Mucosa of descending colon (tissue), 3 donors: Measurements from ENCODE around the gene PCSK6. TPM values are rescaled to one million over a fixed set of nuclear protein-coding genes. Genes with fewer than 3 reads are reported as not detected.

Experiments used
- ATAC-seq: fragments of 200-7000 bp; cut with Tn5 transposase; one replicate; pipeline ENCODE4 v1.9.1; 2020; ENCODE audit warnings: mild to moderate bottlenecking, moderate library complexity
- DNase-seq, 3 donors: peaks; one replicate each; pipeline ENCODE4 v3.0.0-alpha.2; 2020
- H3K36me3 ChIP-seq: fragments of 200-600 bp; one replicate; pipeline ENCODE4 v1.8.0; 2021; ENCODE audit warnings: low read depth, mild to moderate bottlenecking
- H3K4me1 ChIP-seq: fragments of 200-600 bp; one replicate; pipeline ENCODE4 v1.8.0; 2021; ENCODE audit warnings: low read depth, mild to moderate bottlenecking
- H3K4me3 ChIP-seq: fragments of 200-600 bp; one replicate; pipeline ENCODE4 v1.8.0; 2021; ENCODE audit warnings: mild to moderate bottlenecking
- H3K9me3 ChIP-seq: fragments of 200-600 bp; one replicate; pipeline ENCODE4 v1.8.0; 2021; ENCODE audit warnings: mild to moderate bottlenecking
- CTCF ChIP-seq: fragments of 200-600 bp; IDR thresholded peaks from one replicate; pipeline ENCODE4 v1.8.0; 2022; ENCODE audit warnings: antibody characterized with exemption, mild to moderate bottlenecking
- intact Hi-C, 2 donors: fragments of 100-400 bp; cut with DNase I in 1 of 2; cut with micrococcal nuclease in 1 of 2; formaldehyde crosslinking; loops; one replicate each; pipeline versions ENCODE4 v1.11.0 to v1.11.1; 2022; cut with DNase I, micrococcal nuclease
- total RNA-seq, 3 donors: library from RNA; stranded (reverse); fragmentation: NEBNext Ultra II Directional in 2 of 3; extraction: Animal tissue kit (Norgen Biotek cat#: 25700) in 2 of 3; gene quantifications; one replicate each; pipeline versions ENCODE4 v1.2.1 to v1.2.4, GENCODE V29; 2021 to 2023
- donor health status: DM: no; HTN: no; CAD: no; lungs with moderate emphysema.
- donor health status: DM: no; HTN: no; CAD: no.
- donor health status: DM: no; HTN: yes; CAD: no.

The PCSK6 gene
- total RNA-seq, 3 donors from 2014 or later = 21.3 to 58.4 (median 30.3) TPM

GRCh38 chr15:101439920-101440319 lies 49.6 kb downstream of the PCSK6 start:
- ATAC-seq = no peak
- intact Hi-C loops = no loop called here

GRCh38 chr15:101439285-101439919 lies 50.1 kb downstream of the PCSK6 start:
- ATAC-seq (peak; percentile 62), DNase-seq (no peak)
- no peak overlapping the region for H3K4me3 ChIP-seq
- H3K4me1 ChIP-seq = peaks cover 7% of the 10 kb centered on the region
- H3K36me3 ChIP-seq = no peaks in the 10 kb centered on the region
- TF ChIP-seq CTCF = no peak
- no peaks in the 10 kb centered on the region for H3K9me3 ChIP-seq
- intact Hi-C loops = no loop called here

More at GRCh38 chr15:101439920-101440319, 49.6 kb downstream of the PCSK6 start:
- no peaks in the 10 kb centered on the region for H3K9me3 ChIP-seq
- no peaks in the 10 kb centered on the region for H3K36me3 ChIP-seq
- no peak for TF ChIP-seq CTCF
- no peak for DNase-seq
- H3K4me1 ChIP-seq = peaks cover 7% of the 10 kb centered on the region
- no peak overlapping the region for H3K4me3 ChIP-seq

GRCh38 chr15:101438482-101439284 lies 50.8 kb downstream of the PCSK6 start:
- Histone ChIP-seq H3K36me3 (no peaks in the 10 kb centered on the region), H3K4me3 (no peak overlapping the region), H3K9me3 (no peaks in the 10 kb centered on the region), H3K4me1 (peaks cover 7% of the 10 kb centered on the region)
- no peak for TF ChIP-seq CTCF
- intact Hi-C loops = no loop called here
- no peak for DNase-seq
- no peak for ATAC-seq

- DNase-seq (no peak), ATAC-seq (no peak)
- Histone ChIP-seq H3K4me3 (no peak overlapping the region), H3K9me3 (no peaks in the 10 kb centered on the region), H3K4me1 (peaks cover 7% of the 10 kb centered on the region), H3K36me3 (no peaks in the 10 kb centered on the region)
- TF ChIP-seq CTCF = no peak
- intact Hi-C loops = no loop called here
Measured at GRCh38 chr15:101437618-101438481, 51.7 kb downstream of the PCSK6 start.

- DNase-seq = no peak
- H3K4me1 ChIP-seq = peaks cover 7% of the 10 kb centered on the region
- no peak for TF ChIP-seq CTCF
- intact Hi-C loops = no loop called here
- H3K9me3 ChIP-seq = no peaks in the 10 kb centered on the region
- no peak for ATAC-seq
- H3K4me3 ChIP-seq = no peak overlapping the region
- H3K36me3 ChIP-seq = no peaks in the 10 kb centered on the region
Measured at GRCh38 chr15:101437209-101437608, 52.3 kb downstream of the PCSK6 start.
